Erythroblast (primary cell): Measurements from ENCODE around the gene PHOX2A.

Source experiments
- DNase-seq, 2 experiments: peaks; one replicate each; lab custom pipeline; 2025; lab: John Stamatoyannopoulos, UW
- GATA1 ChIP-seq: IDR thresholded peaks from 2 replicates; pipeline ENCODE4 v1.6.1; 2011; ENCODE audit warnings: low read depth, mild to moderate bottlenecking, control low read depth, low read length, moderate library complexity
- POLR2A ChIP-seq: IDR thresholded peaks from 2 replicates; pipeline ENCODE4 v1.6.1; 2011; ENCODE audit warnings: mild to moderate bottlenecking, low read length

Gene PHOX2A

DNA sequence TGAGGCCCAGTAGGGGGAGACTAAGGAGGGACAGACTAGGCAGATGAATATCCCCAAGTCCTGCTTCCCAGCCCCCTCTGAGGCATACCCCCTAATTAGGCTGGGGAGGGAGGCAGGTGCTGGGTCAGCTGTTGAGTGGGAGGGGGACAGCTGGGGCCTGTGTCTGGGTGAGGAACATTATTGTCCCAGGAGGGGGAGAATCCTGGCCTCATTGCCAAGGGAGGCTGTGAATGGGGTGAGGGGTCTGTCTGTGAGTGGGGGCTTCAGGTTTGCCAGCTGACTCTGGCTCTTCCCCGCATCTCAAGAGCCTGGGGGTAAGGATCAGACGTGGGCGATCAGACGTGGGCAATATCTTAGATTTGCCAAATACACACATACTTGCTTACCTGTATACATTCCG lies 17.3 kb downstream of the PHOX2A start:
- no peak for DNase-seq
- TF ChIP-seq POLR2A (no peak), GATA1 (no peak)

DNA sequence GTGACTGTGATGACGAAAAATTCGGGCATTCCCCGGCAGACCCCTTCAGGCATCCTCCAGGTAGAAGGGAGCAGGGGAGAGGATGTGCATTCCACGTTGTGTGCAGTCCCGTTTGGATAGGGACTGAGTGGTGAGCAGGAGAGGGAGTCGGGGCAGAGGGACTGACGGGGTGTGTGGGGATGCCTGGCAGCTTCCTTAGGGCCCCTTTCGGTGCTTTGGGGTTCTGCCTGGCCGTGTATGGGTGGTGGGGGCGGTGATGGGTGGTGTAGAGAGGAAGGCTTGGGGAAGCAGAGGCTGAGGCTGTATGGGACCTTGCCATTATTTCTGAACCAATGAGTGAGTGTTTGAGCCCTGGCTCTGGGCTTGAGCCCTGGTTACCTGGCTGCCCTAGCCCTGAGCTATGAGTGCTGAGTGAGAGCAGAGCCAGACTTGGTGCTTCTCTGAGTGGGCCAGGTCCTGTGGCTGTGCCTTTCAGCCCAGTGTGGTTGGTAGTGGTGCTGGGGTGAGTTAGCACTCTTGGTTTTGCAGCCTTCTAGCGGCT lies 18.5 kb downstream of the PHOX2A start:
- peak in 1 of 2 experiments; percentile 33 for DNase-seq

DNA sequence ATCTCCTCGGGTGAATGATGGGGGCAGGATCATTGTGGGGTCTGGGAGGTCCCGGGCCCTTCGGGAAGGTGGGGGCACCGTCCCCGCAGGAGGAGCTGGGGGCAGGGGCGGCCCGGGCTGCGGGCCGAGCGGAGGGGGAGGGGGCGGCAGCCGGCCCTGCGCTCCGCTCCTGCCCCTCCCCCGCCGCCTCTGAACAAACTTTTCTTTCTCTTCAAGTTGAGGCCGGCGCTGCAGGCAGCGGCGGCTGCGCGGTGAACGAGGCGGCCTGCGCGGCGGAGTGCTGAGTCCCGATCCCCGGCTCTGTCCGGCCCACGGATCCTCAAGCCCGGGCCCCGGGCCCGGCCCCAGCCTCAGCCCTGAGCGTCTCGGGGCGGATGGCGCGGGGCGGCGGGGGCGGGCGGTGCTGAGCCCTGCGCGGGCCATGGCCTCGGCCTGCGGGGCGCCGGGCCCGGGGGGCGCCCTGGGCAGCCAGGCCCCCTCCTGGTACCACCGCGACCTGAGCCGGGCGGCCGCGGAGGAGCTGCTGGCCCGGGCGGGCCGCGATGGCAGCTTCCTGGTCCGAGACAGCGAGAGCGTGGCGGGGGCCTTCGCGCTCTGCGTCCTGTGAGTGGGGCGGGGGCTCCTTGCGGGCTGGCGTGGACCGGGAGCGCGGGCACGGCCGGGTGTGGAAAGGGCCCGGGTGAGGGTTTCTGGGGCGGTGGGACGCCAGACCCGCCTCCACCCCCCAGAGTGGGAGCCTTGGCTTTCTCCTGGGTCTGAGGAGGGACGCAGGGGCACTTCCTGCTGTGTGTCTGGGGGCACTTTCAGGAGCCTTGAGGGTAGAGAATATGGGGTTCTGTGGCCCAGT lies 19.2 kb downstream of the PHOX2A start, which contains the start of gene INPPL1:
Gene INPPL1 (plus strand): TSS at position 204 of the 847 bp plus-strand sequence. CDS start 218 bp downstream, at position 422.
- peak; percentile 51 to 69 for DNase-seq
- TF ChIP-seq GATA1 (no peak), POLR2A (no peak)

More for the DNA sequence above, 18.5 kb downstream of the PHOX2A start:
- no peak for TF ChIP-seq POLR2A
- no peak for TF ChIP-seq GATA1

DNA sequence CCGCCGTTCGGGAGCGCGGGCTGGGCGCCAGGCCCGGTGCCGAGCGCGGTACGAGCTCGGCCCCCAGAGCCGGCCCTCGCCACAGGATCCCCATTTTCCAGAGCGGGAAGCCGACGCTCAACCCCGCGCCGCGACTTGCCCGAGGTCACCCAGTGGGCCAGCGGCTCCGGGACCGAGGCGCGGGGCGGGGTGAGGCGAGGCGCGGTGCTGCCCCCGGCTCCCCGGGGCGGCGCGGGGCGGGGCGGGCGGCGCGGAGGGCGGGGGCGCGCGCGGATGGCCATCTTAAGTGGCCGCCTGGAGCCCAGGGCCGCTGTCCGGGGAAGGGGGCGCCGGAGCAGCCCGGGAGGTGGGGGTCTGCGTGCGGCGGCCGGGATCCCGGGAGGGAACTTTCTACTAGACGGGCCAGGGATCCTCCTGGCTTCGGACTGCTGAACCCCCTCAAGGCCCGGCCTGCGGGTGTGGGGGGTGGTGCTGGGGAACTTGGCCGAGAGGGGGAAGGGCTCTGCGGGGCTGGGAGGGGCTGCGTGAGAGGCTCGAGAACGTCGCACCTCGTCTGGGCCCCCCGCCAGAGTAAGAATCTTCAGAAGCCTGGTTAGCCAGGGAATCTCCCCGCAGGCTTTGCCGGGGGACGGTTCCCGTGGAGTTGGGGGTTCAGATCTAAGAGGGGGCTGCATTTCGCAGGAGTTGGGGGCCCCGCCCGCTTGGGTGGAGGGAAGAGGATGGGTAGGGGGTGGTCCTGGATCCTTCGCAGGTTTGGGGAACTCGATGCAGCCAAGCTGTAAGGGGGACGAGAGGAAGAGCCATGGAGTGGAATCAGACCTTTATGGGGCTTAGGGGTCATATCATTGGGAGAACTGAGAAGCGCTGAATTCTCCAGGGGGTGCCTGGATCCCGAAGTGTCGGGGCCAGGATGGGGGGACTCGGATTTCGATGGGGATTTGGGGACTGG lies 20.1 kb downstream of the PHOX2A start:
- peak; percentile 83 to 86 for DNase-seq
- TF ChIP-seq GATA1 (no peak), POLR2A (no peak)

DNA sequence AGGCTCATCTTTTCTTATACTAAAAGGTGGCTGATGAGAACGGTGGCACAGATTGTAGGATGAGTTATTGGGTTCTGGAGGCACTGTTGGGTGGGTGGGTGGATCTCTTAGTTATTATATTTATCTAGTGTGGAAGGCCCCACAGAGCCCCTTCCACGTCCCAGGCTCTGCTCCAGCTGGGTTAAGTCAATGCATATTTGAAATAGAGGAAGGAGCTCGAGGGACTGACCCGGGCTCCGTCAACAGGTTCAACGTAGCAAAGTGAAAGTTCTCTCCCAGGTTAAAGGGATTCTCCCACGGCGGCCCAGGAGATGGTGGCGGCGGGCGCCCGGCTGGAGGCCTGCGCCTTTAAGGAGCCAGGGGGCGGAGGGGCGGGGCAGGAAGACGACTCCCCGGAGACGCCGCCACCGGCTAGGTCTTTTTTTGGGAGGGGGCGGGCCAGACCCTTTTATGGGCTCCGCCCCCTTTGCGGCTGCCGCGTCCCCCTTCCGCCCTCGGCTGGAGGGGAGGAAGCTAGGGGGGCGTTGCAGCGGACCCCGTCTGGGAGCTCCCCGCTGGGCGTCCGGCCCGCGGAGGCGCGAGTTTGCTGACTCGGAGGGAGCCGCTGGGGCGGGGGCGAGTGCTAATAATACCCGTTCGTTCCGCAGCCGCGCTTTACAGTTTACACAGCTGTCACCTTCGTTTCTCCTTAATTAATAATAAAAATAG lies 20.9 kb downstream of the PHOX2A start:
- TF ChIP-seq GATA1 (no peak), POLR2A (peak; percentile 35)
- peak; percentile 92 to 94 for DNase-seq

DNA sequence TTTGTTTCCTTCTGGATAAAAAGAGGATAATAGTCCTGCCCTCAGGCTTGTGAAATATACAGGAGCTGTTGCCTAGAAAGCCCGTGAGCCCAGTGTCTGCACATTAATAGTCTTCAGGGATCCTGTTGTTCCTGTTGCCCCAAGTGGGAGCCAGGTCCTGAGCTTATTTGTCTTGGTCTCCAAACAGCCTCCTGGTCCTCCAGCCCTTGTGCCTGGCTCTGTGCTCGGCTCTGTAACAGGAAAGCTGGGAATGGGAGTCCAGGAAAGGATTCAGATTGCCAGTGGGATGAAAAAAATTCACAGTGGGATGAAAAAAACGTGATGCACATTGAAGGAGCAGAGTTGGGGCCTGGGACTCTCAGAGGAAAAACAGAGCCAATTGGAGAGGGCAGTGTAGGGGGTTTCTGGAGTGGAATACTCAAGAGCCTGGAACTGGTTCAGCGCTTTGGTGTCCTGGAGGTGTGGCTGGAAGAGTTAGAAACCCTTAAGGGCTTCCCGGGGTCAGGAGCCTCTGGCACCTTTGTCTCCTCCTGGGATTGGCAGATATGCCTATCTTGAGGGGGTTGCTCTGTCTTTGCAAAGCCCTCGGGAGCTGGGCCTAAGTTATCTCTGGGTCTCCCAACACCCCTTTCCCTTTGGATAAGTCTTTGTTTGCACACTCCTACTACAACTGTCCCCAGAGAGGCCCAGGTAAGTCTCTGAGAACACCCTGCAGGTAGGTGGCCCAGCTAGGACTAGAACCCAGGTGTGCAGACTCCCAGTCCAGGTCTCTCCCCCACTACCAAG lies 21.7 kb downstream of the PHOX2A start:
- peak in 1 of 2 experiments; percentile 36 for DNase-seq
- TF ChIP-seq POLR2A, result no peak
- TF ChIP-seq GATA1, result no peak

DNA sequence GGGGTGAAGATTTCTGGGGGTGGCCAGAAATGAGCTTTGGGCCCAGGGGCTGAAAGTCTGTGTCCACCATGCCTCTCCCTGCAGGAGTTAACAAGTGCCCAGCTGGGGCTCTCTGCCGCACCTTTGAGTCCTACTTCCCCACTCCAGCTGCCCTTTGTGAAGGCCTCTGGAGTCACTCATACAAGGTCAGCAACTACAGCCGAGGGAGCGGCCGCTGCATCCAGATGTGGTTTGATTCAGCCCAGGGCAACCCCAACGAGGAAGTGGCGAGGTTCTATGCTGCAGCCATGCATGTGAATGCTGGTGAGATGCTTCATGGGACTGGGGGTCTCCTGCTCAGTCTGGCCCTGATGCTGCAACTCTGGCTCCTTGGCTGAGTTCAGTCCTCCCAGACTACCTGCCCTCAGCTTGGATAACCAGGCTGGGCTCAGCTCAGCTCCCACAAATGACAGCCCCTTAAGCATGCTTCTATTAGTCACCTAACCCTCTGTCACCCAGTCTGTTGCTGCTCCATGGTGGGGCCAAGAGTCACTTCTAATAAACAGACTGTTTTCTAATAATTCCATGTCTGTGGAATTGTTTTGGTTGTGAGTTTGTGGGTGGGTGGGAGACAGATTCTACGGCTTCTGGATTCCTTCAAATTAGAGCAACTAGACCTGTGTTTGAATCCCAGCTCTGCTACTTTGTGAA lies 22.4 kb downstream of the PHOX2A start:
- TF ChIP-seq POLR2A (no peak), GATA1 (no peak)
- DNase-seq, result no peak

DNA sequence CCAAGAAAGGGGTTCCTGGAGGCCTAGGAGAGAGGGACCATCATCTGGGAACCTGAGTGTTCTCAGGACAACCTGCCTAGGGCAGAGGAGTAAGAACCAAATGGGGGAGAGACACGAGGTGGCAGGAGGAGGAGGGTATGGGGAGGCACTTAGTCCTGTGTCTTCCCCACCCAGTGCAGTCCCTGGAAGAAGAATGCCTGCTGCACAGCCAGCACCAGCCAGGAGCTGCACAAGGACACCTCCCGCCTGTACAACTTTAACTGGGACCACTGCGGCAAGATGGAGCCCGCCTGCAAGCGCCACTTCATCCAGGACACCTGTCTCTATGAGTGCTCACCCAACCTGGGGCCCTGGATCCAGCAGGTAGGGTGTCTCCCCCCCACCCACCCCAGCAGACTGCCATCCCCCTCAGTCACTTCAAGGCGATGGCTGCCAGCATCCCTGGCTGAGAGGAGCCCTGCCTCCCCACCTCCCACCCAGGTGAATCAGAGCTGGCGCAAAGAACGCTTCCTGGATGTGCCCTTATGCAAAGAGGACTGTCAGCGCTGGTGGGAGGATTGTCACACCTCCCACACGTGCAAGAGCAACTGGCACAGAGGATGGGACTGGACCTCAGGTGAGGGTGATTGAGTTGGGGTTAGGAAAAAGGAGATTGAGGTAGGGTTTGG lies 23.1 kb downstream of the PHOX2A start:
- no peak for TF ChIP-seq POLR2A
- DNase-seq, result no peak

DNA sequence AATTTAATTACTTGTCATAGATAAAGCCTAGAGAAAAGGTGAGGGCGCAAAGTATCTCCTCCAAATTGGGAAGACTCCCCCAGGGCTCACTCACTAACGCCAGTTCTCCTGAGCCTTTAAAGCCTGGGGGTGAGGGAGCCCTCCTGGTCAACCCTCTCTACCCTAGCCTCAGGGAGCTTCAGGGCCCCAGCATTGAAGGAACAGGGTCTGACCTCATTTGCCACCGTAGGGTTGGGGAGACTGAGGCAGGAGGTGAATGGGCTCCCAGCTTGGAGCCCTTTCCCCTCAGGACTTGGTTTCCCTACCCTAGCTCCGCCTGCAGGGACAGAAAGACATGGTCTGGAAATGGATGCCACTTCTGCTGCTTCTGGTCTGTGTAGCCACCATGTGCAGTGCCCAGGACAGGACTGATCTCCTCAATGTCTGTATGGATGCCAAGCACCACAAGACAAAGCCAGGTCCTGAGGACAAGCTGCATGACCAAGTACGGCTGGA lies 25.7 kb downstream of the PHOX2A start:
- DNase-seq, result no peak
- TF ChIP-seq POLR2A, result no peak
- TF ChIP-seq GATA1, result no peak

DNA sequence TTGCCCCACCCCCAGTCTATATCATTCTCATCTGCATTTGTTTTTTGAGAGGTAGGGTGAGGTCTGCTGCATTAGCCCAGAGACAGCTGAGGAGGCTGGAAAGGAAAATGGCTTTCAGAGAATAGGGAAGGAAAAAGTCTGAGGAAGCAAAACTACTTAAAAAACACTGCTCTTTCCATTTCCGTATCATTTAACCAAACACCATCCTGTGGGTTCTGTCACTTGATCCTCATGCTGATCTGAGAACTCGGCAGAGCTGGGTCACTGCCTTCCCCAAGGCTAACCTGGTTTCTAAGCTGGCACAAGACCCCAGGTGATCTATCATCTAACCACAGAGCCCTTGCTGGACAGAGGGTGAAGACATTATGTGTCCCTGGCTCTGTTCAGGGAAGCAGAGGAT lies 26.1 kb downstream of the PHOX2A start:
- DNase-seq, result no peak
- no peak for TF ChIP-seq POLR2A
- TF ChIP-seq GATA1, result no peak

DNA sequence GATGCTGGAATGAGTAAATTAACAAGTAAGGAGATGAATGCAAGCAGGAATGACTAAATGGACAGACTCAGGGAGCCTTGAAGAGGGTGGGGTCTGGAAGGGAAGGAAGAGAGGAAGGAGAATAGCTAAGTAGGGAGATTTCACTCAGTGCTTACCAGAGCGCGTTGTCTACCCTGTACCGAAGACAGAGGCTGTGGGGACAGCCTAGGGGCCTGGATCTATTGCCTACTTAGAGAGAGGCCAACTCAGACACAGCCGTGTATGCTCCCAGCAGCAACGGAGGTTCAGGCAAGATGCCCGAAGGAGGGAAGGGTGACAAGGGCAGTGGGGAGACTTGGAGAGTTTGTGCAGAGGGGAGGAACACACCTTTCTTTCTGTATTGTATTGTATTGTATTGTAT lies 27.3 kb downstream of the PHOX2A start, which contains the start of gene FOLR2:
Gene FOLR2 (plus strand): TSS at position 157 of the 400 bp plus-strand sequence. CDS start 1,791 bp downstream, outside the sequence.
- TF ChIP-seq POLR2A (no peak), GATA1 (no peak)
- no peak for DNase-seq

DNA sequence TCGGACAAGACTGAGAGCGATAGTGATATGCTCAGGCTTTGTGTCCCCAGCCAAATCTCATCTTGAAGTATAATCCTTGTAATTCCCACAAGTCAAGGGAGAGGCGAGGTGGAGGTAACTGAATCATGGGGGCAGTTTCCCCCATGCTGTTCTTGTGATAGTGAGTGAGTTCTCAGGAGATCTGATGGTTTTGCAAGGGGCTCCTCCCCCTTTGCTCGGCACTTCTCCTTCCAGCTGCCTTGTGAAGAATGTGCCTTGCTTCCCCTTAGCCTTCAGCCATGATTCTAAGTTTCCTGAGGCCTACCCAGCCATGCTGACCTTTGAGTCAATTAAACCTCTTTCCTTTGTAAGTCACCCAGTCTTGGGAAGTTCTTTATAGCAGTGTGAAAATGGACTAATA lies 34.9 kb downstream of the PHOX2A start:
- DNase-seq, result no peak
- no peak for TF ChIP-seq GATA1
- TF ChIP-seq POLR2A, result no peak
